Body of pancreas (tissue), 4 donors: Measurements from ENCODE around the gene IFT43. TPM values are rescaled to one million over a fixed set of nuclear protein-coding genes. Genes with fewer than 3 reads are reported as not detected.
A peak's percentile ranks its signal among the peaks of the same experiment; 100 is the strongest.

Source experiments
- ATAC-seq: fragments of 150-250 bp; one replicate; pipeline ENCODE4 v1.9.1; 2016
- DNase-seq, 4 donors: peaks; one replicate each; pipeline ENCODE4 v3.0.0-alpha.2; 2019
- H3K27ac ChIP-seq, 4 donors: fragments of 200-600 bp; sonication (generic); 1 replicate in 3 of 4; 2 replicates in 1 of 4; pipeline versions ENCODE4 v1.5.1 to v1.6.1; 2016 to 2019; ENCODE audit warnings: mild to moderate bottlenecking in 1 of 4, mixed read lengths in 1 of 4, moderate library complexity in 1 of 4
- H3K27me3 ChIP-seq, 2 donors: fragments of 200-600 bp; sonication (generic); one replicate each; pipeline ENCODE4 v1.6.0; 2016; ENCODE audit warnings: mild to moderate bottlenecking in 1 of 2
- H3K36me3 ChIP-seq, 2 donors: fragments of 200-600 bp; sonication (generic); replicated peaks in 1 of 2; 2 replicates each; pipeline ENCODE4 v1.5.1; 2016; ENCODE audit warnings: low read depth in 2 of 2; ENCODE audit not compliant: insufficient read depth in 1 of 2
- H3K4me1 ChIP-seq: fragments of 200-600 bp; sonication (generic); one replicate; pipeline ENCODE4 v1.6.0; 2016
- H3K4me3 ChIP-seq, 2 donors: fragments of 200-600 bp; sonication (generic); 1 replicate in 1 of 2; 2 replicates in 1 of 2; pipeline ENCODE4 v1.5.1; 2016 to 2019
- H3K9me3 ChIP-seq, 3 donors: fragments of 200-600 bp; sonication (generic); 1 replicate in 2 of 3; 2 replicates in 1 of 3; pipeline ENCODE4 v1.5.1; 2016
- POLR2A ChIP-seq, 3 donors: fragments of 450-650 bp; IDR thresholded peaks; one replicate each; pipeline ENCODE4 v1.6.1; 2016; ENCODE audit warnings: antibody characterized with exemption in 3 of 3, mild to moderate bottlenecking in 2 of 3
- WGBS, 2 donors: methylation state at CpG; one replicate each; pipeline ENCODE4 v1.1.5; 2017; 5-methylcytosine and 5-hydroxymethylcytosine counted together
- intact Hi-C: fragments of 100-400 bp; cut with DNase I; formaldehyde crosslinking; loops from one replicate; pipeline ENCODE4 v1.15.1; 2023
- total RNA-seq, 2 donors: library from RNA; depleted of rRNA; stranded (reverse); fragments of >200 nt; gene quantifications; one replicate each; pipeline ENCODE4 v1.1.0, GENCODE V29; 2016
- TF ChIP-seq, protein P1 (sequence below), 7 experiments: fragments of 450-650 bp in 4 of 7; fragments of 200-600 bp in 3 of 7; sonication (generic) in 3 of 7; IDR thresholded peaks; one replicate each; pipeline ENCODE4 v1.5.1; 2016 to 2019; ENCODE audit warnings: antibody characterized with exemption in 7 of 7

IFT43 gene
- total RNA-seq, 2 donors from 2014 or later = 15.0 to 18.5 TPM

GRCh38 chr14:76090616-76091391 lies 105.2 kb downstream of the IFT43 start:
- Histone ChIP-seq H3K27ac (no peak overlapping the region), H3K9me3 (no peaks in the 10 kb centered on the region), H3K4me3 (no peak overlapping the region), H3K27me3 (no peaks in the 10 kb centered on the region), H3K4me1 (no peaks in the 10 kb centered on the region), H3K36me3 (no peaks in the 10 kb centered on the region)
- no peak for TF ChIP-seq POLR2A (IDR thresholded peaks at IDR 0.05)
- TF ChIP-seq, protein P1, sequence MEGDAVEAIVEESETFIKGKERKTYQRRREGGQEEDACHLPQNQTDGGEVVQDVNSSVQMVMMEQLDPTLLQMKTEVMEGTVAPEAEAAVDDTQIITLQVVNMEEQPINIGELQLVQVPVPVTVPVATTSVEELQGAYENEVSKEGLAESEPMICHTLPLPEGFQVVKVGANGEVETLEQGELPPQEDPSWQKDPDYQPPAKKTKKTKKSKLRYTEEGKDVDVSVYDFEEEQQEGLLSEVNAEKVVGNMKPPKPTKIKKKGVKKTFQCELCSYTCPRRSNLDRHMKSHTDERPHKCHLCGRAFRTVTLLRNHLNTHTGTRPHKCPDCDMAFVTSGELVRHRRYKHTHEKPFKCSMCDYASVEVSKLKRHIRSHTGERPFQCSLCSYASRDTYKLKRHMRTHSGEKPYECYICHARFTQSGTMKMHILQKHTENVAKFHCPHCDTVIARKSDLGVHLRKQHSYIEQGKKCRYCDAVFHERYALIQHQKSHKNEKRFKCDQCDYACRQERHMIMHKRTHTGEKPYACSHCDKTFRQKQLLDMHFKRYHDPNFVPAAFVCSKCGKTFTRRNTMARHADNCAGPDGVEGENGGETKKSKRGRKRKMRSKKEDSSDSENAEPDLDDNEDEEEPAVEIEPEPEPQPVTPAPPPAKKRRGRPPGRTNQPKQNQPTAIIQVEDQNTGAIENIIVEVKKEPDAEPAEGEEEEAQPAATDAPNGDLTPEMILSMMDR (IDR thresholded peaks at IDR 0.05) = peak in 1 of 7 experiments; percentile 24
- DNase-seq (peak; percentile 12 to 37 (median 20)), ATAC-seq (peak; percentile 47)
- intact Hi-C loops = no loop called here
- 59 to 60% methylated on average over 13 to 16 of the region's 16 CpGs for WGBS, 2 donors

- DNase-seq = no peak
- H3K4me3 ChIP-seq = no peak overlapping the region
- no peak for ATAC-seq
- 63 to 69% methylated on average over 2 of the region's 2 CpGs for WGBS, 2 donors
- no peaks in the 10 kb centered on the region for H3K4me1 ChIP-seq
- H3K27ac ChIP-seq = no peak overlapping the region
- no peaks in the 10 kb centered on the region for H3K9me3 ChIP-seq
- TF ChIP-seq, protein P1 (IDR thresholded peaks at IDR 0.05) = no peak
- no peak for TF ChIP-seq POLR2A (IDR thresholded peaks at IDR 0.05)
- intact Hi-C loops = no loop called here
- no peaks in the 10 kb centered on the region for H3K36me3 ChIP-seq
- H3K27me3 ChIP-seq = no peaks in the 10 kb centered on the region
These were observed 107.5 kb downstream of the IFT43 start for GRCh38 chr14:76093077-76093476.

DNA sequence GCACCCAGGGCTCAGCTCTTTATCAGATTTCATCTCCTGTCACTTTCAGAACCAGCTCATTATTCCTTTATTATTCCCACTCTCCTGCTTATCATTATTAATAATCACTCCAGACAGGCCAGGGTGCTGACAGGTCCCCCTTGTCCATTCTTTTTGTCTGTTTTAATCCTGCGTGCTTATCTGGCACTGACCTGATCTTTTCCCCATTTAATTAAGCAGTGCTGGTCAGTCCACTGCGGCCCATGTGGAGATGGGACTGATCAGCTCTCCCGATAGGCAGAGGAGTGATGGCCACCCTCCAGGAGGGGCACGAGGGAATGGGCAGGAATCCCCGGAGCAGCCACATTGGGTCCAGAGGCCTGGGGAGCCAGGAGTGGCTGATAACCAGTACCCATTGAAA lies 110.7 kb downstream of the IFT43 start:
- intact Hi-C loops = no loop called here
- Histone ChIP-seq H3K36me3 (no peaks in the 10 kb centered on the region), H3K4me3 (no peak overlapping the region), H3K9me3 (no peaks in the 10 kb centered on the region), H3K27me3 (no peaks in the 10 kb centered on the region), H3K4me1 (no peaks in the 10 kb centered on the region), H3K27ac (no peak overlapping the region)
- 73 to 84% methylated on average over 5 of the region's 5 CpGs for WGBS, 2 donors
- DNase-seq = no peak
- no peak for ATAC-seq
- no peak for TF ChIP-seq POLR2A (IDR thresholded peaks at IDR 0.05)
- TF ChIP-seq, protein P1 (IDR thresholded peaks at IDR 0.05) = no peak

DNA sequence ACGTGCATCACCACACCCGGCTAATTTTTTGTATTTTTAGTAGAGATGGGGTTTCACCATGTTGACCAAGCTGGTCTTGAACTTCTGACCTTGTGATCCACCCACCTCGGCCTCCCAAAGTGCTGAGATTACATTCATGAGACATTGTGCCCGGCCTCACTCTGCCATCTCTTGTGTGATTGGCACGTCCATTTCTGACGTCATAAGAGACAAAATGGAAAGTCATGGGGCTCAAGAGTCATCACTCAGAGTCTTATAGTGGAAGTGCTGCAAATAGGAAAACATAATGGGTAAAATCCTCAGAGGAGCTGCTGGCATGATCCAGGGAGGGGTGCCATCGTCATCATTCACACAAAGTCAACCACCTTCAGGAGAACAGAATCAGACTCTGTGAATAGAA lies 112.0 kb downstream of the IFT43 start:
- DNase-seq = no peak
- intact Hi-C loops = no loop called here
- no peak for ATAC-seq

More for the DNA sequence above, 112.0 kb downstream of the IFT43 start:
- WGBS, 2 donors = 78 to 83% methylated on average over 7 of the region's 7 CpGs
- Histone ChIP-seq H3K27me3 (no peaks in the 10 kb centered on the region), H3K4me1 (no peaks in the 10 kb centered on the region), H3K27ac (no peak overlapping the region), H3K9me3 (no peaks in the 10 kb centered on the region), H3K36me3 (no peaks in the 10 kb centered on the region), H3K4me3 (no peak overlapping the region)
- TF ChIP-seq POLR2A (IDR thresholded peaks at IDR 0.05) = no peak
- TF ChIP-seq, protein P1 (IDR thresholded peaks at IDR 0.05) = no peak
